K562 (cell line): ENCODE measurements around the gene ZNF229.

Experiments
- POLR2AphosphoS5 ChIP-seq: IDR thresholded peaks from 2 replicates; pipeline ENCODE4 v1.6.1; 2011; ENCODE audit warnings: mild to moderate bottlenecking, low read depth, low read length, moderate library complexity; ENCODE audit not compliant: control insufficient read depth, insufficient read depth
- RFX5 ChIP-seq: IDR thresholded peaks from 2 replicates; pipeline ENCODE4 v1.6.1; 2011; ENCODE audit warnings: low read depth, mild to moderate bottlenecking, improper control_type of control experiment, low read length

DNA sequence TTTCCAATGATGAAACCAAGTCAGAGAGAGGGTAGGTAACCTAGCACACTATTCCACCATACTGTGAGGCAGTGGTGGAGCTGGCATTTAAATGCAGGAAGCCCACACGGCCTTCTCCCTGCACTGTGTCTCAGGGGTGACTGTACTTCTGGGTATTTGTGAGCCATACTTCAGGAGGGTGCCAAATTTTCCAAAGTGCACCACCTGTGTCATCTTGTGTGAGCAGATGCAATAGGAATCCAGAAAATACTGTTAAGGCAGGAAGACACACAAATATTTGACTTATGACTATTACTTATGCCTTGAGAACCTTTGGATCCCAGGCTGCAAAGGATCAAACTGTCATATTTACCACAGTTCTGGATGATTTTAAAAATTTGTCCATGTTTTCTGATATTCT lies 17.3 kb downstream of the ZNF229 start:
- no peak for TF ChIP-seq RFX5
- TF ChIP-seq POLR2AphosphoS5: no peak
